GM12864 (cell line): ENCODE results near the gene LSM14A.
A peak's percentile ranks its signal among the peaks of the same experiment; 100 is the strongest.

Experiments used
- DNase-seq: peaks from one replicate; pipeline ENCODE4 v3.0.0-alpha.2; 2011; ENCODE audit warnings: low read depth
- H3K4me3 ChIP-seq: 2 replicates; pipeline ENCODE4 v1.5.1; 2011; ENCODE audit warnings: mild to moderate bottlenecking, low read depth, low read length, control low read depth
- TF ChIP-seq, protein P1 (sequence below): IDR thresholded peaks from 2 replicates; pipeline ENCODE4 v1.5.1; 2011; ENCODE audit warnings: low read depth, mild to moderate bottlenecking, moderate library complexity, low read length, control low read depth, inconsistent platforms; ENCODE audit errors: missing control alignments

LSM14A gene

DNA sequence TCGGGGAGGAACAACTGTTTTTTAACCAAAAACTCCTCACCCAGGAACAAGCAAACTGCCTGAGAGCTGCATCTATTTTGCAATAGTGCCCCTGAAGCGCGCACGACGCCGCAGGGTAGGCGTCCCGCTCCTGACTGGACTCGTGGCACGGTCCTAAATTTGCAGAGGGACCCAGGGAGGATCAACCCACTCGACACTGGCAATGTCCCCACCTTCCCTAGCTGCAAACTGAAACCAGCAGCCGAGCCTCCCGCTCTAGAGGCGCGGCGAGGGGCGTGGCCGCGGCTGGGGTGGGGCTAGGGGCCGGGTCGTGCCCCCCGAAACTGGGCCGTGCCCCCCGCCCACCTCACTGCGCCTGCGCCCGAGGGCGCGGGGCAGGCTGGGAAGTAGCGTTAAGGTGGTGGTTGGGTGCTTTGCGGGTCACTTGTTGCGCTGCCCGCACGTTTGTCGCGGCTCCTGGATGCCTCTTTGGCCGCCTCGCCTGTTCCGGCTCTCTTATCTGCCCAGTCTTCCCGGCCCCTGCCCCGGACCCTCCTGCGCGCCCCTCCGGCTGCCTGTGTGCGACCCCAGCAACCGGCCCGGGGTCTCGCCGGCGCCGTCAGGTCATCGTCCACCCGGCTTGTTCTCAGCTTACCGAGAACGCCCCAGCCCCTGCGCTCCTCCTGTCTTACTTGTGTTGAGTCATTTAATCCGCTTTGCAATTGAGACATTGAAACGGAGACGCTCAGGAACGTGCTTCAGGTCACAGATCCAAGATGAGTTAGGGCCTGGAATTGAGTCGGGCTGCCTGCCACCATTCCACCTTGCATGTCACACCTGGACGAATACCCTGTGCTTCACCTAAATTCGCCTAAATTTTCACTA is 37.9 kb upstream of the LSM14A start:
- TF ChIP-seq, protein P1, sequence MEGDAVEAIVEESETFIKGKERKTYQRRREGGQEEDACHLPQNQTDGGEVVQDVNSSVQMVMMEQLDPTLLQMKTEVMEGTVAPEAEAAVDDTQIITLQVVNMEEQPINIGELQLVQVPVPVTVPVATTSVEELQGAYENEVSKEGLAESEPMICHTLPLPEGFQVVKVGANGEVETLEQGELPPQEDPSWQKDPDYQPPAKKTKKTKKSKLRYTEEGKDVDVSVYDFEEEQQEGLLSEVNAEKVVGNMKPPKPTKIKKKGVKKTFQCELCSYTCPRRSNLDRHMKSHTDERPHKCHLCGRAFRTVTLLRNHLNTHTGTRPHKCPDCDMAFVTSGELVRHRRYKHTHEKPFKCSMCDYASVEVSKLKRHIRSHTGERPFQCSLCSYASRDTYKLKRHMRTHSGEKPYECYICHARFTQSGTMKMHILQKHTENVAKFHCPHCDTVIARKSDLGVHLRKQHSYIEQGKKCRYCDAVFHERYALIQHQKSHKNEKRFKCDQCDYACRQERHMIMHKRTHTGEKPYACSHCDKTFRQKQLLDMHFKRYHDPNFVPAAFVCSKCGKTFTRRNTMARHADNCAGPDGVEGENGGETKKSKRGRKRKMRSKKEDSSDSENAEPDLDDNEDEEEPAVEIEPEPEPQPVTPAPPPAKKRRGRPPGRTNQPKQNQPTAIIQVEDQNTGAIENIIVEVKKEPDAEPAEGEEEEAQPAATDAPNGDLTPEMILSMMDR = no peak
- H3K4me3 ChIP-seq = peak overlapping the region; percentile 98
- DNase-seq = peak; percentile 65

DNA sequence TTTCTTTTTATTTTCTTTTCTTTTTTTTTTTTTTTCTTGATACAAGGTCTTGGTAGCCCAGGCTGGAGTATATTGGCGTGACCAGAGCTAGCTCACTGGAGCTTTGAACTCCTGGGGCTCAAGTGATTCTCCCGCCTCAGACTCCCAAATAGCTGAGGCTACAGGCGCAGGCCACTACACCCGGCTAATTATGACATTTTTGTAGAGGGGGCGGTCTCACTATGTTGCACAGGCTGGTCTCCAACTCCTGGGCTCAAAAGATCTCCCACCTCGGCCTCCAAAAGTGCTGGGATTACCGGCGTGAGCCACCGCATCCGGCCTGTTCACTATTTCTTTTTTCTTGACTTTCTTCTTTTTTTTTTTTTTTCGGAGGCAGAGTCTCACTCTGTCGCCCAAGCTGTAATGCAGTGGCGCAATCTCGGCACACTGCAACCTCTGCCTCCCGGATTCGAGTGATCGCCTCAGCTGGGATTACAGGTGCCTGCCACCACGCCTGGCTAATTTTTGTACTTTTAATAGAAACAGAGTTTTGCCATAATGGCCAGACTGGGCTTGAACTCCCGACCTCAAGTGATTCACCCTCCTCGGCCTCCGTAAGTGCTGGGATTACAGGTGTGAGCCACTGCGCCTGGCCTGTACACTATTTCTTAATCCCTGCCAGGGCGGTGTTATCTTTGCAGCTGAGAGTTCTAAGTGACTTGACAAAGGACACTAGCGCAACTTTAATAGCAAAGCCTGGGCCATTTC is 37.1 kb upstream of the LSM14A start:
- TF ChIP-seq, protein P1 = no peak
- no peak for DNase-seq

DNA sequence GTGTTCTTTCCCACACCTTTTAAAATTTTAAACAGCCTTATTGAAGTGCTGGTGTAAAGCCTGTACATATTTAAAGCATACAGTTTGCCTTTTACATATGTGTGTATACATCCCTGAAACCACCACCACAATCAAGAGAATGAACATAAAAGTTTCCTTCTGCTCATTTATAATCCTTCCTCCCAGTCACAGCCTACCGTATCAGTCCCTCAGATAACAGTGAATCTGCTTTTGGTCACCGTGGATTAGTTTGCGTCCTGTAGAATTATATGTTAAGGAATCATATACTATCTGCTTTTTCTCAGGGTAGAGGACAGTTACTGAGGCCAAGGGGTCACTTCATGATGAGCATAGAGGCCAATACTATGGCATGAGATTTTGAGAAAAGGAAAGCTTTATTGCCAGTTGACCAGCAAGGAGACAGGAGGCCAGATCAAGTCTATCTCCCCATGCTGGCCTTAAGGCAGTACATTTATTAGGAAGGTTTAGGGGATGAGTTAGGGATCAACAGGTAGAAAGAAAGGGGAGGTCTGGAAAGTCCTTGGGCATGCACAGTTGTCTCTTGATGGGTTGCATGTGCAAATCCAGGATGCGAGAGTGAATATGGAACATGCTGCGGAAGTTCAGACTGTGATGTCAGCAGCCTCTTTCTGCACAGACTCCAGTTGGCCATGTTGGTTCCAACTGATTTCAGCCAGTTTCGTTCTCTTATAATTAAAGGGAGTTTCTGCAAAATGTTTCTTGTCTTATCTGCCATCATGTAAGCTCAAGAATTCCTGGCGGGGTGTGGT is 36.3 kb upstream of the LSM14A start:
- TF ChIP-seq, protein P1 = no peak
- H3K4me3 ChIP-seq = no peak overlapping the region
- DNase-seq = no peak

More for the DNA sequence above, 37.1 kb upstream of the LSM14A start:
- peak overlapping the region; percentile 98 for H3K4me3 ChIP-seq

DNA sequence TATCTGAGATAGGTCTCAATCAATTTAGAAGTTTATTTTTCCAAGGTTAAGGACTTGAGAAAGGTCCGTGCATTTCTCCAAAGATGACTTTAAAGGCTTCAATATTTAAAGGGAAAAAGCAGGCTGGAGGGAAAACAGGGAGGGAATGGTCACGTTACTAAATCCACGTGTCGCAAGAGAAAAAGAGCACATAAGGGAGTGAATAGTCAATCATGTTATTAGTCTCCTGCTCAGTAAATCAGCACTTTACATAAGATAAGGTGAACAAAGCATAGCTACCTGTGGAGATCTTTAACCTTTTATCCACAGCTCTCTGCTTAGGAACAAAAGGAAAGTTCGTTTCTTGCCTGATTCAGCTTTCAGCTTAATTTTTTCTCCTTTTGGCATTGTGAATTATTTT is 31.3 kb upstream of the LSM14A start:
- no peak for DNase-seq
- TF ChIP-seq, protein P1 = no peak
- no peak overlapping the region for H3K4me3 ChIP-seq

DNA sequence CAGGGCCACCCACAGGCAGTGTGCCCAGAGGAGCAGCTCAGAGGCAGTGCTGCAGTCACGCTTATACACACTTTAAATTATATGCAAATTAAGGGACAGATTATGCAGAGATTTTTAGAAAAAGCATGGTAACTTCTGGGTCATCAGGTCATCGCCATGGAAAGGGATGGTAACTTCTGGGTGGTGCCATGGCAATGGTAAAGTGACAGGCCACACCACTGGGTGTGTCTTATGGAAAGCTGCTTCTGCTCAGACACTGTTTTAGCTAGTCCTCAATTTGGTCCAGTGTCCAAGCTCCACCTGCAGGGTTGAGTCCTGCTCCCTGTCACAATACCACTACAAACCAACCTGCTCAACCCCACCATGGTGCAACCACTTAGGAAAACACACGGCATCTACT is 29.9 kb upstream of the LSM14A start:
- no peak for DNase-seq
- TF ChIP-seq, protein P1 = no peak

DNA sequence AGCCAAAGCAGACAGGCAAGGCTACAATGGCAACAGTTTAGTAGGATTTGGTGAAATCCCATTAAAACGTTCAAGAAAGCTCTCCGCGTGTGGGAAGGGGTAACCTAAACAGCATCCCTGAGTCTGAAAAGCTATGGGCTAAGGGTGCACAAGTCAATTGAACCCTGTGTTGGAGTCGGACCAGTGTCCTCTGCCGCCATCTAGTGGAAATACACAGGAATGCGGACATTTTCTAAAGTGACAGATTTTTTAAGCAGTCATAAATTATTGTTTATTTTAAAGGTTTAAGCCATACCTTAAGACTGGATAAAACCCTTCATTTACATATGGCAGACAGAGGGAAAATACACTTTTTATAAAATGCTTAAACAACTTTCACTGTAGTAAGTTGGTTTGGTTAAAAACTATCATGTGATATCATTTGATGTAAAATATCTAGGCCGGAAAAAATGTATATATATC is 26.5 kb upstream of the LSM14A start:
- no peak overlapping the region for H3K4me3 ChIP-seq
- TF ChIP-seq, protein P1 = peak; percentile 80
- peak; percentile 25 for DNase-seq

More for the DNA sequence above, 29.9 kb upstream of the LSM14A start:
- no peak overlapping the region for H3K4me3 ChIP-seq
